Muscle of leg (tissue), 11 donors: ENCODE data around the gene ANGPTL4. TPM values are rescaled to one million over a fixed set of nuclear protein-coding genes. Genes with fewer than 3 reads are reported as not detected.

ENCODE experiments used
- DNase-seq: peaks from one replicate; pipeline ENCODE4 v3.0.0; 2013
- H3K27ac ChIP-seq: one replicate; pipeline ENCODE4 v1.5.1; 2013; ENCODE audit warnings: mild to moderate bottlenecking, low read length, control low read depth
- H3K27me3 ChIP-seq: one replicate; pipeline ENCODE4 v1.6.1; 2013; ENCODE audit warnings: low read length; ENCODE audit not compliant: control insufficient read depth, insufficient read depth
- H3K36me3 ChIP-seq: one replicate; pipeline ENCODE4 v1.6.1; 2013; ENCODE audit warnings: low read length; ENCODE audit not compliant: control insufficient read depth, insufficient read depth
- H3K4me1 ChIP-seq: one replicate; pipeline ENCODE4 v1.6.1; 2013; ENCODE audit warnings: low read length; ENCODE audit not compliant: control insufficient read depth, insufficient read depth
- H3K4me3 ChIP-seq: one replicate; pipeline ENCODE4 v1.5.1; 2013; ENCODE audit warnings: low read length, control low read depth
- H3K9me3 ChIP-seq: replicated peaks from 2 replicates; pipeline ENCODE4 v1.6.1; 2013; ENCODE audit warnings: low read depth, low read length; ENCODE audit not compliant: control insufficient read depth
- WGBS: methylation state at CpG from one replicate; pipeline ENCODE4 v1.1.5; 2013; ENCODE audit warnings: missing lambda C conversion rate; ENCODE audit not compliant: insufficient coverage; 5-methylcytosine and 5-hydroxymethylcytosine counted together
- polyA plus RNA-seq, 8 donors: library from polyadenylated mRNA; unstranded; fragments of 120-200 nt; gene quantifications; one replicate each; pipeline versions ENCODE4 v1.2.1 to v1.2.3, GENCODE V29; 2013; ENCODE audit warnings: inconsistent platforms in 1 of 8, low replicate concordance in 1 of 8; ENCODE audit not compliant: insufficient read length in 8 of 8, insufficient read depth in 1 of 8
- total RNA-seq: library from RNA; stranded (reverse); fragments of 120-200 nt; gene quantifications from one replicate; pipeline ENCODE4 v1.2.4, GENCODE V29; 2013

Gene ANGPTL4
- total and polyA plus RNA-seq, 9 donors, result 1.2 to 2.2 (median 1.9) TPM

DNA sequence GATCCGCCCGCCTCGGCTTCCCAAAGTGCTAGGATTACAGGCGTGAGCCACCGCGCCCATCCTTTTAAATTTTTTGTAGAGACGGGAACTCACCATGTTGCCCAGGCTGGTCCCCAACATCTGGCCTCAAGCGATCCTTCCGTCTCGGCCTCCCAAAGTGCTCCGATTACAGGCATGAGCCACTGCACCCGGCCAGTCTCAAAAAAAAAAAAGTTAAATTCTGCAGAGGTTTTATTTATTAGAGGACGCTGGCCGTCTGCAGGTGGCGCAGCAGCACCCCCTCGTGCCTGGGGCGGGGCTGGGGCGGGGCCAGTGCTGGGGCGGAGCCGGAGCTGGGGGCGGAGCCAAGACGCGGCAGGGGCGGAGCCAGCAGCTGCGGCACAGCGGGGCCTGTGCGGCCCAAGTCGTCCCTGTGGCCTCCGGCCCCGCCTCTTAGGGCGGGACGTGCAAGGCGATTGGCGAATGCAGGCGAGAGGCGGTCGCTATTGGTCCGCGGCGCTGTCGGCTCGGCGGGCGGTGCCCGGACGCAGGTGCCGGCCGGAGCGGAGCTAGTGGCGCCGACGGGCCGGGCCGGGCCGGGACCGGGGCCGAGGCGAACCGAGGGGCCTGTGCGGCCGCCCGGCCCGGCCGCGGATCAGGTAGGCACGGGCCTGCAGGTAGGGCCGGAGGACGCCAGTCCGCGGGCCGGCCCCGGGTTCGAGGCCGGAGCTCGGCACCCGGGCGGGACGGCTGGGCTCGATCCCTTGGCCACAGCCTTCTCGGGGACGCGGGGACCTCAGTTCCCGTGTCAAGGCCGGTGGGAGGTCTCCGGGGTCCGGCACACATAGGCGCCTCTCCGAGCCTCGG, 49.1 kb downstream of the ANGPTL4 start, which contains the start of gene MARCHF2:
MARCHF2 (plus strand) TSS at position 523 of the 846 bp plus-strand sequence. CDS start 8,536 bp downstream, outside the sequence.
- Histone ChIP-seq H3K9me3 (no peaks in the 10 kb centered on the region), H3K27me3 (no peaks in the 10 kb centered on the region), H3K27ac (no peak within 1 kb of the TSS), H3K4me3 (peak within 1 kb of the TSS; percentile 63), H3K36me3 (no peaks in the 10 kb centered on the region), H3K4me1 (peaks cover 16% of the 10 kb centered on the region)
- peak; percentile 99 for DNase-seq
- under 1% methylated on average over 82 of the region's 89 CpGs for WGBS

DNA sequence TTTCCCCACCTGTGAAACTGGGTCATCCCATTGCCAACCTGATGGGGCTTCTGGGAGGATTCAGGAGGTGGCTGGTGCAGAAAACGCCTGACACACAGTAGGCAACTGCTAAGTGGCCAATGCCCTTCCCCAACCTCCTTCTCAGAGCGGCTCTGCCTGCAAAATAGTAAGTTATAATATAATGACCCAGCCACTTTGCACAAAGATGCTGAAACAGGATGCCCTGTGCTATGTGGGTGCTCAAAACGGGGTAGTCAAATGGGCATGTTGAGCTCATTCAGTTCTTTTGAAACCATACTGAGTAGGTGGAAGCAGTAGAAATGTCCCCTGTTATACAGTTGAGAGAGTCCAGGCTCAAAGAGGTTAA, 49.7 kb downstream of the ANGPTL4 start:
- Histone ChIP-seq H3K4me1 (peaks cover 17% of the 10 kb centered on the region), H3K27ac (no peak overlapping the region)
- WGBS, result no CpG with 5 or more reads among the region's 3 CpGs

DNA sequence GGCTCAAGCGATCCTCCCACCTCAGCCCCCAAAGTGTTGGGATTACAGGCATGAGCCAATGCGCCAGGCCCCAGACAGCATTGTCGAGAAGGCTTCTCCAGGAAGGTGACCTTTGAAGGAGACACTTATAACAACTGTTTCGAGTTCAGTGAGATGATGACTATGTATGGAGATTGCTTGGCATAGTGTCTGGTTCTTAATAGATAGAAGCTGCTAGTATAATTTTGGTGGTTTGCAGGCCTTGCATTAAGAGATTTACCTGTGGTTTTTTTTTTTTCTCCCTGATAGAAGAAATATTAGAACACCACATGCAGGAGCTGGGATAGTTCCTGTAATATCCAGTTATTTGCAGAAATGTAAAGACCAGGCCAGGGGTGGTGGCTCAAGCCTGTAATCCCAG, 52.8 kb downstream of the ANGPTL4 start:
- Histone ChIP-seq H3K36me3 (peaks cover 2% of the 10 kb centered on the region), H3K27ac (no peak overlapping the region), H3K9me3 (no peaks in the 10 kb centered on the region), H3K4me1 (peaks cover 17% of the 10 kb centered on the region), H3K27me3 (no peaks in the 10 kb centered on the region), H3K4me3 (no peak overlapping the region)
- DNase-seq, result no peak
- WGBS, result no CpG with 5 or more reads among the region's 4 CpGs

More for the DNA sequence above, 49.7 kb downstream of the ANGPTL4 start:
- Histone ChIP-seq H3K27me3 (no peaks in the 10 kb centered on the region), H3K9me3 (no peaks in the 10 kb centered on the region), H3K36me3 (no peaks in the 10 kb centered on the region), H3K4me3 (peak overlapping the region; percentile 63)
- DNase-seq, result no peak

DNA sequence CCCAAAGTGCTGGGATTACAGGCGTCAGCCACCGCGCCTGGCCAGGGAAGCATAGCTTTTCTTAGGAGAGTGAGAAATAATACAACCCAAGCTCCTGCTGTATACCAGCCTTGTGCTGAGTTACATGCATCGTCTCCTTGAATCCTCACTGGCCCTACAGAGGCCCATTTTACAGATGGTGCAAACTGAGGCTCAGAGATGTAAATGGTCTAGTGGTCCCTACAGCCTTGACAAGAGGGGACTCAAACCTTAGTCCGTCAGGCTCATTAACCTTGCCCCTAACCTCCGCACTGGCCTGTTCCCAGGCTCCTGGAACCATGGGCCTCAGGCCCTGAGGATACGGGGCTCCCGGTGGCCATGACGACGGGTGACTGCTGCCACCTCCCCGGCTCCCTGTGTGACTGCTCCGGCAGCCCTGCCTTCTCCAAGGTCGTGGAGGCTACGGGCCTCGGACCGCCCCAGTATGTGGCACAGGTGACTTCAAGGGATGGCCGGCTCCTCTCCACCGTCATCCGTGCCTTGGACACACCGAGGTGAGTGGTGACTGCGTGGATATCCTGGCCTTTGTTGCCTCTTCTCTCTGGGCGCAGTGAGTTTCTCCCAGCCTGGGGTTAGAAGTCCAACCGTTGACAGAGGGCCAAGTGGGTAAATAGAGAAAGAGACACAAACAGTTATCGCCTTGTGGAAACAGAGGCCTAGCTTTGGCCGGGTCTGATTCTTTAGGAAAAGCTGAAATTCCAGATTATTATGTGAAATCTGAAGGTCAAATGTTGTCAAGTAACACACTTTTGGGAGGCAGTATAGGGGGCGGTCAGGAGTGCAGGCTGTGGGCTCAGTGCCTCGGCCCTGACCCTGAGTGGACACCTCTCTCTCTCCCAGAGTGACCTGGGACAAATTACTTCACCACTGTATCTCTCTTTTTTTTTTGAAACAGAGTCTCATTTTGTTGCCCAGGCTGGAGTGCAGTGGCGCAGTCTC, 57.8 kb downstream of the ANGPTL4 start:
- H3K9me3 ChIP-seq, result no peaks in the 10 kb centered on the region
- no peak for DNase-seq
- peaks cover 23% of the 10 kb centered on the region for H3K4me1 ChIP-seq
- no peaks in the 10 kb centered on the region for H3K27me3 ChIP-seq
- no peak overlapping the region for H3K27ac ChIP-seq
- WGBS, result 89% methylated on average over 24 of the region's 28 CpGs
- H3K4me3 ChIP-seq, result no peak overlapping the region
- H3K36me3 ChIP-seq, result peaks cover 3% of the 10 kb centered on the region

DNA sequence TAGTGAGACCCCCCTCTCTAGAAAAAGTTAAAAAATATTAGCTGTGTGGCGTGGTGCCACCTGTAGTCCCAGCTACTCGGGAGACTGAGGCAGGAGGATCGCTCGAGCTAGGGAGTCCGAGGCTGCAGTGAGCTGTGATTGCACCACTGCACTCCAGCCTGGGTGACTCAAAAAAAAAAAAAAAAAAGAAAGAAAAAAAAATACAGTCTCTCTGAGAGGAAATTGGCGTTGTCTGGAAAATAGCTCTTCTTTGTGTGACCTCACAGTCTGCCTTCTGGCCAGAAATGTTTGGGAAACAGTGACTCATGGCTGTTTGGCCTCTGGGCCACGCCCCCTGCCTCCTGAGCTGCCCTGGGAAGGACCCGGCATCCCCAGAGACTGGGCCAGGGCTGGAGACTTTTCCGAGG, 59.9 kb downstream of the ANGPTL4 start:
- DNase-seq, result peak; percentile 99
- Histone ChIP-seq H3K36me3 (peaks cover 6% of the 10 kb centered on the region), H3K4me3 (no peak overlapping the region), H3K27me3 (no peaks in the 10 kb centered on the region), H3K4me1 (peaks cover 17% of the 10 kb centered on the region), H3K27ac (peak overlapping the region; percentile 89), H3K9me3 (no peaks in the 10 kb centered on the region)
- 3% methylated on average over 3 of the region's 9 CpGs for WGBS

Other genes starting within 250 kb of the ANGPTL4 start
- 4.8 TPM for gene FBN3, start 214.6 kb upstream of the ANGPTL4 start, total RNA-seq
- 10 to 100 TPM in 6 of 8 donors, 1 to 10 TPM in 2; 7.5 to 17.7 (median 13.5) TPM for gene FBN3, start 214.6 kb upstream of the ANGPTL4 start, polyA plus RNA-seq
- gene CERS4, start 154.8 kb upstream of the ANGPTL4 start, total RNA-seq, result 15.6 TPM
- 10 to 100 TPM; 11.7 to 24.1 (median 16.3) TPM for gene CERS4, start 154.8 kb upstream of the ANGPTL4 start, polyA plus RNA-seq
- 18.7 TPM for gene CD320, start 55.8 kb upstream of the ANGPTL4 start, total RNA-seq
- gene CD320, start 55.8 kb upstream of the ANGPTL4 start, polyA plus RNA-seq, result 10 to 100 TPM; 20.4 to 27.9 (median 24.7) TPM
- 54.7 TPM for gene NDUFA7, start 42.8 kb upstream of the ANGPTL4 start, total RNA-seq
- 10 to 100 TPM; 17.2 to 53.6 (median 37.1) TPM for gene NDUFA7, start 42.8 kb upstream of the ANGPTL4 start, polyA plus RNA-seq
- 1,487 TPM for gene RPS28, start 42.7 kb upstream of the ANGPTL4 start, total RNA-seq
- gene RPS28, start 42.7 kb upstream of the ANGPTL4 start, polyA plus RNA-seq, result 100 to 1,000 TPM; 640 to 903 (median 690) TPM
- gene KANK3, start 20.9 kb upstream of the ANGPTL4 start, total RNA-seq, result 12.4 TPM
- gene KANK3, start 20.9 kb upstream of the ANGPTL4 start, polyA plus RNA-seq, result 10 to 100 TPM in 6 of 8 donors, 1 to 10 TPM in 2; 9.4 to 18.9 (median 12.1) TPM
- gene RAB11B, start 26.2 kb downstream of the ANGPTL4 start, total RNA-seq, result 9.5 TPM
- 10 to 100 TPM; 68.6 to 96.3 (median 79.6) TPM for gene RAB11B, start 26.2 kb downstream of the ANGPTL4 start, polyA plus RNA-seq
- 19.7 TPM for gene MARCHF2, start 49.1 kb downstream of the ANGPTL4 start, total RNA-seq
- gene MARCHF2, start 49.1 kb downstream of the ANGPTL4 start, polyA plus RNA-seq, result 10 to 100 TPM; 14.1 to 17.7 (median 15.9) TPM
- gene HNRNPM, start 80.8 kb downstream of the ANGPTL4 start, total RNA-seq, result 43.2 TPM
- gene HNRNPM, start 80.8 kb downstream of the ANGPTL4 start, polyA plus RNA-seq, result 100 to 1,000 TPM; 193 to 262 (median 219) TPM
- 0.31 TPM for gene PRAM1, start 138.5 kb downstream of the ANGPTL4 start, total RNA-seq
- gene PRAM1, start 138.5 kb downstream of the ANGPTL4 start, polyA plus RNA-seq, result 1 to 10 TPM in 7 of 8 donors, under 1 TPM in 1; 0.86 to 2.1 (median 1.7) TPM
- 2.8 TPM for gene ZNF414, start 150.0 kb downstream of the ANGPTL4 start, total RNA-seq
- 10 to 100 TPM; 13.5 to 19.0 (median 15.3) TPM for gene ZNF414, start 150.0 kb downstream of the ANGPTL4 start, polyA plus RNA-seq
- 2.3 TPM for gene MYO1F, start 213.3 kb downstream of the ANGPTL4 start, total RNA-seq
- gene MYO1F, start 213.3 kb downstream of the ANGPTL4 start, polyA plus RNA-seq, result 1 to 10 TPM; 3.1 to 9.2 (median 5.3) TPM
- 28.1 TPM for gene ADAMTS10, start 246.6 kb downstream of the ANGPTL4 start, total RNA-seq
- 10 to 100 TPM; 25.2 to 40.4 (median 33.4) TPM for gene ADAMTS10, start 246.6 kb downstream of the ANGPTL4 start, polyA plus RNA-seq